ENCODE data around the gene DAB2.

DAB2 gene

GRCh38 chr5:39414426-39414825 lies 10.4 kb downstream of the DAB2 start:
- no peaks in the 10 kb centered on the region for H3K36me3 ChIP-seq (ENCODE audit: control insufficient read depth, insufficient read depth, low read length)
- H3K79me2 ChIP-seq, result no peaks in the 10 kb centered on the region
- no peak overlapping the region for H3K4me3 ChIP-seq (ENCODE audit: low read depth, low read length)
- no peaks in the 10 kb centered on the region for H3K27me3 ChIP-seq (ENCODE audit: control insufficient read depth, insufficient read depth, low read length)
- H2AFZ ChIP-seq, result no peak overlapping the region
- H3K4me2 ChIP-seq (ENCODE audit: low read length), result no peak overlapping the region
- H3K9ac ChIP-seq, result no peak overlapping the region
- no peaks in the 10 kb centered on the region for H3K4me1 ChIP-seq
- TF ChIP-seq CTCF (IDR thresholded peaks at IDR 0.05), result no peak
- H3K27ac ChIP-seq, result no peak overlapping the region
- no peaks in the 10 kb centered on the region for H3K9me3 ChIP-seq (ENCODE audit: control insufficient read depth, low read length)

GRCh38 chr5:39413771-39414170 lies 11.0 kb downstream of the DAB2 start:
- Histone ChIP-seq H2AFZ (no peak overlapping the region), H3K27ac (no peak overlapping the region), H3K9me3 (ENCODE audit: control insufficient read depth, low read length) (no peaks in the 10 kb centered on the region), H3K4me1 (no peaks in the 10 kb centered on the region), H3K4me2 (ENCODE audit: low read length) (no peak overlapping the region), H3K36me3 (ENCODE audit: control insufficient read depth, insufficient read depth, low read length) (no peaks in the 10 kb centered on the region), H3K79me2 (no peaks in the 10 kb centered on the region), H3K9ac (no peak overlapping the region), H3K27me3 (ENCODE audit: control insufficient read depth, insufficient read depth, low read length) (no peaks in the 10 kb centered on the region), H3K4me3 (ENCODE audit: low read depth, low read length) (no peak overlapping the region)
- no peak for TF ChIP-seq CTCF (IDR thresholded peaks at IDR 0.05)

GRCh38 chr5:39412721-39413394 lies 11.9 kb downstream of the DAB2 start:
- Histone ChIP-seq H3K27me3 (ENCODE audit: control insufficient read depth, insufficient read depth, low read length) (no peaks in the 10 kb centered on the region), H3K4me2 (ENCODE audit: low read length) (no peak overlapping the region), H3K36me3 (ENCODE audit: control insufficient read depth, insufficient read depth, low read length) (no peaks in the 10 kb centered on the region), H3K4me3 (ENCODE audit: low read depth, low read length) (no peak overlapping the region), H3K27ac (no peak overlapping the region), H3K9ac (no peak overlapping the region), H2AFZ (no peak overlapping the region), H3K79me2 (no peaks in the 10 kb centered on the region), H3K4me1 (no peaks in the 10 kb centered on the region), H3K9me3 (ENCODE audit: control insufficient read depth, low read length) (no peaks in the 10 kb centered on the region)
- TF ChIP-seq CTCF (IDR thresholded peaks at IDR 0.05), result no peak

GRCh38 chr5:39411985-39412384 lies 12.8 kb downstream of the DAB2 start:
- H3K4me2 ChIP-seq (ENCODE audit: low read length), result no peak overlapping the region
- no peaks in the 10 kb centered on the region for H3K36me3 ChIP-seq (ENCODE audit: control insufficient read depth, insufficient read depth, low read length)
- H3K9me3 ChIP-seq (ENCODE audit: control insufficient read depth, low read length), result no peaks in the 10 kb centered on the region
- H2AFZ ChIP-seq, result no peak overlapping the region
- H3K9ac ChIP-seq, result no peak overlapping the region
- no peak for TF ChIP-seq CTCF (IDR thresholded peaks at IDR 0.05)
- H3K4me3 ChIP-seq (ENCODE audit: low read depth, low read length), result no peak overlapping the region
- H3K27ac ChIP-seq, result no peak overlapping the region
- no peaks in the 10 kb centered on the region for H3K79me2 ChIP-seq
- no peaks in the 10 kb centered on the region for H3K4me1 ChIP-seq
- H3K27me3 ChIP-seq (ENCODE audit: control insufficient read depth, insufficient read depth, low read length), result no peaks in the 10 kb centered on the region

GRCh38 chr5:39411061-39411460 lies 13.7 kb downstream of the DAB2 start:
- Histone ChIP-seq H3K36me3 (ENCODE audit: control insufficient read depth, insufficient read depth, low read length) (no peaks in the 10 kb centered on the region), H3K4me1 (no peaks in the 10 kb centered on the region), H3K9me3 (ENCODE audit: control insufficient read depth, low read length) (no peaks in the 10 kb centered on the region), H3K4me2 (ENCODE audit: low read length) (no peak overlapping the region), H3K4me3 (ENCODE audit: low read depth, low read length) (no peak overlapping the region), H3K79me2 (no peaks in the 10 kb centered on the region), H3K9ac (no peak overlapping the region), H3K27me3 (ENCODE audit: control insufficient read depth, insufficient read depth, low read length) (no peaks in the 10 kb centered on the region), H2AFZ (no peak overlapping the region), H3K27ac (no peak overlapping the region)
- no peak for TF ChIP-seq CTCF (IDR thresholded peaks at IDR 0.05)
